ENCODE data around the gene PDE1A.

- TF ChIP-seq CTCF (IDR thresholded peaks at IDR 0.05) (no peak), POLR2A (IDR thresholded peaks at IDR 0.05) (no peak)
Measured at GRCh38 chr2:182166841-182167240, 260.0 kb downstream of the PDE1A start.
